ENCODE results near the gene MLYCD.

GRCh38 chr16:83929811-83930555, 31.1 kb downstream of the MLYCD start:
- no peak for TF ChIP-seq POLR2A (IDR thresholded peaks at IDR 0.05)
- no peak for TF ChIP-seq CTCF (IDR thresholded peaks at IDR 0.05)
